HG02981 (cell line): Measurements from ENCODE around the gene NPY5R.

Source experiments
- ATAC-seq: cut with Tn5 transposase; IDR thresholded peaks from one replicate; pipeline ENCODE4 v1.9.1; 2021; ENCODE audit warnings: mild to moderate bottlenecking, moderate library complexity; ENCODE audit not compliant: unreplicated experiment

NPY5R gene

GRCh38 chr4:163384434-163384833, 40.7 kb downstream of the NPY5R start:
- no peak for ATAC-seq

- no peak for ATAC-seq
Measured at GRCh38 chr4:163384926-163385325, 41.2 kb downstream of the NPY5R start.

- no peak for ATAC-seq
Measured at GRCh38 chr4:163385466-163385865, 41.8 kb downstream of the NPY5R start.

- no peak for ATAC-seq
Measured at GRCh38 chr4:163391756-163392155, 48.1 kb downstream of the NPY5R start.

- ATAC-seq = no peak
Measured at GRCh38 chr4:163392328-163392727, 48.6 kb downstream of the NPY5R start.

- ATAC-seq = no peak
Measured at GRCh38 chr4:163393471-163393870, 49.8 kb downstream of the NPY5R start.

GRCh38 chr4:163395055-163395454, 51.4 kb downstream of the NPY5R start:
- ATAC-seq = no peak

GRCh38 chr4:163395758-163396157, 52.1 kb downstream of the NPY5R start:
- no peak for ATAC-seq

- ATAC-seq = no peak
Measured at GRCh38 chr4:163398238-163398637, 54.5 kb downstream of the NPY5R start.

- no peak for ATAC-seq
Measured at GRCh38 chr4:163400911-163401310, 57.2 kb downstream of the NPY5R start.
